ENCODE results near the gene RPS3A. TPM values are rescaled to one million over a fixed set of nuclear protein-coding genes. Genes with fewer than 3 reads are reported as not detected.
"Not testable (repeated sequence)": the region's sequence is repeated elsewhere in the genome, so short reads cannot be mapped to it uniquely, and the experiment has no call there.

RPS3A gene
- total and polyA plus RNA-seq, 2 donors from 2014 or later: 1,658 to 2,406 TPM

GRCh38 chr4:151133311-151133710 is 33.9 kb downstream of the RPS3A start:
- no peaks in the 10 kb centered on the region for H3K9me3 ChIP-seq (ENCODE audit: control insufficient read depth in 2 of 3, insufficient read depth in 1 of 3, low read length in 3 of 3)
- no peaks in the 10 kb centered on the region for H3K4me1 ChIP-seq (ENCODE audit: control insufficient read depth in 2 of 3, insufficient read depth in 2 of 3, low read depth in 1 of 3, low read length in 3 of 3)
- DNase-seq: no peak
- FAIRE-seq: no peak
- no peak for TF ChIP-seq CTCF (IDR thresholded peaks at IDR 0.05; ENCODE audit: borderline replicate concordance, extremely low read depth, insufficient read depth)
- peaks cover 0 to 4% (median 2%) of the 10 kb centered on the region in 3 donors for H3K36me3 ChIP-seq (ENCODE audit: control insufficient read depth in 2 of 3, insufficient read depth in 3 of 3, low read length in 3 of 3)
- H3K27me3 ChIP-seq (ENCODE audit: control insufficient read depth, insufficient read depth, low read length): no peaks in the 10 kb centered on the region
- no peak overlapping the region for H3K4me3 ChIP-seq (ENCODE audit: low read length in 3 of 3)
- H3K9ac ChIP-seq (ENCODE audit: low read length in 3 of 3): no peak overlapping the region
- intact Hi-C loops (cut with DNase I): no loop called here
- H3K27ac ChIP-seq (ENCODE audit: low read depth in 2 of 2, low read length in 2 of 2): no peak overlapping the region

- H3K4me3 ChIP-seq (ENCODE audit: low read length in 3 of 3); H3K27ac ChIP-seq (ENCODE audit: low read depth in 2 of 2, low read length in 2 of 2); intact Hi-C loops (cut with DNase I); DNase-seq; FAIRE-seq; H3K4me1 ChIP-seq (ENCODE audit: control insufficient read depth in 2 of 3, insufficient read depth in 2 of 3, low read depth in 1 of 3, low read length in 3 of 3); H3K9ac ChIP-seq (ENCODE audit: low read length in 3 of 3); H3K27me3 ChIP-seq (ENCODE audit: control insufficient read depth, insufficient read depth, low read length); H3K9me3 ChIP-seq (ENCODE audit: control insufficient read depth in 2 of 3, insufficient read depth in 1 of 3, low read length in 3 of 3): not testable (repeated sequence)
- peaks cover 0 to 14% (median 4%) of the 10 kb centered on the region in 3 donors for H3K36me3 ChIP-seq (ENCODE audit: control insufficient read depth in 2 of 3, insufficient read depth in 3 of 3, low read length in 3 of 3)
Measured at GRCh38 chr4:151136048-151136447, 36.6 kb downstream of the RPS3A start.

- intact Hi-C loops (cut with DNase I): no loop called here
- no peaks in the 10 kb centered on the region for H3K4me1 ChIP-seq (ENCODE audit: control insufficient read depth in 2 of 3, insufficient read depth in 2 of 3, low read depth in 1 of 3, low read length in 3 of 3)
- H3K9me3 ChIP-seq (ENCODE audit: control insufficient read depth in 2 of 3, insufficient read depth in 1 of 3, low read length in 3 of 3): no peaks in the 10 kb centered on the region
- H3K27ac ChIP-seq (ENCODE audit: low read depth in 2 of 2, low read length in 2 of 2): no peak overlapping the region
- FAIRE-seq (no peak), DNase-seq (no peak)
- H3K4me3 ChIP-seq (ENCODE audit: low read length in 3 of 3): no peak overlapping the region
- H3K36me3 ChIP-seq (ENCODE audit: control insufficient read depth in 2 of 3, insufficient read depth in 3 of 3, low read length in 3 of 3): peaks cover 0 to 30% (median 4%) of the 10 kb centered on the region in 3 donors
- H3K27me3 ChIP-seq (ENCODE audit: control insufficient read depth, insufficient read depth, low read length): no peaks in the 10 kb centered on the region
- H3K9ac ChIP-seq (ENCODE audit: low read length in 3 of 3): no peak overlapping the region
- no peak for TF ChIP-seq CTCF (IDR thresholded peaks at IDR 0.05; ENCODE audit: borderline replicate concordance, extremely low read depth, insufficient read depth)
Measured at GRCh38 chr4:151139814-151140213, 40.4 kb downstream of the RPS3A start.

- TF ChIP-seq CTCF (IDR thresholded peaks at IDR 0.05; ENCODE audit: borderline replicate concordance, extremely low read depth, insufficient read depth): no peak
- no peak overlapping the region for H3K27ac ChIP-seq (ENCODE audit: low read depth in 2 of 2, low read length in 2 of 2)
- peaks cover 0 to 42% (median 8%) of the 10 kb centered on the region in 3 donors for H3K36me3 ChIP-seq (ENCODE audit: control insufficient read depth in 2 of 3, insufficient read depth in 3 of 3, low read length in 3 of 3)
- H3K27me3 ChIP-seq (ENCODE audit: control insufficient read depth, insufficient read depth, low read length): no peaks in the 10 kb centered on the region
- intact Hi-C loops (cut with DNase I): no loop called here
- no peak overlapping the region for H3K4me3 ChIP-seq (ENCODE audit: low read length in 3 of 3)
- no peaks in the 10 kb centered on the region for H3K4me1 ChIP-seq (ENCODE audit: control insufficient read depth in 2 of 3, insufficient read depth in 2 of 3, low read depth in 1 of 3, low read length in 3 of 3)
- FAIRE-seq: no peak
- H3K9ac ChIP-seq (ENCODE audit: low read length in 3 of 3): no peak overlapping the region
- no peaks in the 10 kb centered on the region for H3K9me3 ChIP-seq (ENCODE audit: control insufficient read depth in 2 of 3, insufficient read depth in 1 of 3, low read length in 3 of 3)
- no peak for DNase-seq
Measured at GRCh38 chr4:151142758-151143157, 43.3 kb downstream of the RPS3A start.

Data from kidney (tissue), 14 donors.